Stimulated activated CD4-positive, alpha-beta T cell treated with anti-CD3 and anti-CD28 coated beads, TNF-alpha, amount 100 ng/mL, for 1 hour (primary cell): Measurements from ENCODE around the gene ARHGEF37.
"Not testable (repeated sequence)": the region's sequence is repeated elsewhere in the genome, so short reads cannot be mapped to it uniquely, and the experiment has no call there.

Experiments
- DNase-seq, 3 donors: peaks; one replicate each; pipeline ENCODE4 v3.0.0-alpha.2; 2020; ENCODE audit warnings: low read depth in 3 of 3, low spot score in 1 of 3

Gene ARHGEF37

DNA sequence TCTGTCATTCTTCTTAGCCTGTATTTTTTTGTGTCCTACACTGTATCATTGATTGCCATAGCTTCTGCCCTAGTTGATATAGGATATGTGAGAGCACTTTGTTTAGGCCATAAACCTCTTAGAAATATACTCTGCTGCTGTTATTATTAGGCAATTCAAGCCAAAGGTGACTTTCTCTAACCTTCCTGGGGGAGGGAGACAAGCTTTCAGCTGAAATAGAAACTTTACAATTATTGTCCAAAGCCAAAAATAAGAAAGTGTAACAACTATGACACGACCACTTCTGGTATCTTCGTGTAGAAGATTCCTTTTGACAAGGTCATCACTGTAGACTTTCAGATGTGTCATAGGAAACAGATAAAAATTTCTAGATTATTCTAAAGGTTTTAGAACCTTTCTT is 17.8 kb upstream of the ARHGEF37 start:
- DNase-seq = no peak

DNA sequence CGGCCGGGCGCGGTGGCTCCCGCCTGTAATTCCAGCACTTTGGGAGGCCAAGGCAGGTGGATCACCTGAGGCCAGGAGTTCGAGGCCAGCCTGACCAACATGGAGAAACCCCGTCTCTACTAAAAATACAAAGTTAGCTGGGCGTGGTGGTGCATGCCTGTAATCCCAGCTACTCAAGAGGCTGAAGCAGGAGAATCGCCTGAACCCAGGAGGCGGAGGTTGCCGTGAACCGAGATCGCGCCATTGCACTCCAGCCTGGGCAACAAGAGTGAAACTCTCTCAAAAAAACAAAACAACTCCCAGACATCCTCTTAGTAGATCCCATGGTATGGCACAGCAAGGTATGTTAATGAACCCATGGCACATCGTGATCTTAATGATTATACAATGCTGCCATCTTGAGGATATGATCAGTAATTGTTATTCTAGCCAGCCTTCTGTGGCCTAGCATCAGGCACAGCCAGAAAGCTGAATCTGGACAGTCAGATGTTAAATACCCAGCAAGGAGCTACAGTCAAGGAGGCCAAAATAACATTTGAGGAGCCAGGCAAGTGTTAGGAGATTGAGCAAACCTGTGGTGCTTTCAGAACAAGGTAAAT is 16.7 kb upstream of the ARHGEF37 start:
- not testable (repeated sequence) for DNase-seq

DNA sequence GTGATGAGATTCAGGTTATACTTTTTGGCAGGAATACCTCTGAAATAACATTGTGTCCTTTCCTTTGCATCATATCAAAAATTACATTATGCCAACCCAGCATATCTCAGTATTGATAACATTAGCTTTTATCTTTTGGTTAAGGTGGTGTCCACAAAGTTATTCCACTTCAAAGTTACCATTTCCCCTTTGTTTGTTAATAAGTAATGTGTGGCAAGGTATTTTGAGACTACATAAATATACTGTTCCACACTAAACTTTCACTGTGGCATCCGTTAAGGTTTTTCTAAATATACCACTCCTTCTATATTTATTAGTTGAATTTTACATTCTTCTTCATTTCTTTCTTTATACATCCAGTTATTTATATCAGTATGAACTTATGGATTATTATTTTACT is 14.1 kb upstream of the ARHGEF37 start:
- no peak for DNase-seq

DNA sequence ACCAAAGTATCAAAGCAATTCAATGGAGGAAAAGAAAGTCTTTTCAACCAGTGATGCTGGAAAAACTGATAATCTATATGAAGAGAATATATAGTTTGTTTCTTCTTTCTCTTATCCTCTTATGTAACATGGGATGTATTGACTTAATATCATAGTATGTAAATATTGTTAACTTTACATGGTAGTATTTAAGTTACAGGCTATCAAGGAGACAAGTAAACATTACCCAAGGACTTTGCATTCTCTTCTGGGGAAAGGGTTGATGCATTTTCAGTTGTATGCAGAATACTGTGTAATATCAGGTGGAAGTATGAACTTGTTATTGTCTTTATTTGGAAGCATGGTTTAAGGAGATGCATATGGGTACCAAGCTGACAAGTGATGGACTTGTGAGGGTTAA is 9.1 kb upstream of the ARHGEF37 start:
- no peak for DNase-seq

DNA sequence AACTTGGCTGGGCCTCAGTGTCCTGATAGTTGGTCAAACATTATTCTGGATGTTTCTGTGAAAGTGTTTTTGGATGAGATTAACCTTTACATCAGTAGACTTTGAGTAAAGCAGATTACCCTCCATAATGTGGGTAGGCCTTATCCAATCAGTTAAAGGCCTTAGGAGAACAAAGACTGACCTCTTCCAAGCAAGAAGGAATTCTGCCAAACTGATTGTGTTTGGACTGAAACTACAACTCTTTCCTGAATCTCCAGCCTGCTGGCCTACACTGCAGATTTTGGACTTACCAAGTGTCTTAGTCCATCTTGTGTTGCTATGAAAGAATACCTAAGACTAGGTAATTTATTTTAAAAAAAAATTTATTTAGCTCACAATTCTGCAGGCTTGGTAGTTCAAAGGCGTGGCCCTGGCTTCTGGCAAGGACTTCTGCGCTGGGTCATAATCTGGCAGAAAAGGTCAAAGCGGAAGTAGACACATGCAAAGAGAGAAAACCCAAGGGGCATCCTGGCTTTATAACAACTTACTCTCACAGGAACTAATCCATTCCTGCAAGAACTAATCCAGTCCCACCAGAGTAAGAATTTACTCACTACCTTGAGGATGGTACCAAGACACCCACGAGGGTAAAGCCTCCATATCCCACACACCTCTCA is 8.6 kb upstream of the ARHGEF37 start:
- no peak for DNase-seq

DNA sequence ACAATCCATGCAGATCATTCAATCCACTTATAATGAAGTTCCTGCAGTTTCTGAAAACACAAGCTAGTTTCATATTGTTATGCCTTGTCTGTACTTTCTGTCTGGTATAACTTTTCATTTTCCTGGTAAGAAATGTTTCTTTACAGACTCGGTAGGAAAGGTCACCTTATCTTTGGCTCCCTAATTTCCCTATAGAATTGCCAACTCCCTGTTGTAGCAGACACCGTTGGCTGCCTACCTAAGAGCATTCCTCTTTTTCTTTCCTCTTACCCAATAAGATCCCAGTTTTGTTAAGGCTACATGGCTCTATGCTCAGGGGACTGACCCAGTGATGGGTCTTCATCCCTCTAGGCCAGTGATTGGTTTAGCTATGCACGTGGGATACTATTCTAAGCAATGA is 6.2 kb upstream of the ARHGEF37 start:
- DNase-seq = no peak

DNA sequence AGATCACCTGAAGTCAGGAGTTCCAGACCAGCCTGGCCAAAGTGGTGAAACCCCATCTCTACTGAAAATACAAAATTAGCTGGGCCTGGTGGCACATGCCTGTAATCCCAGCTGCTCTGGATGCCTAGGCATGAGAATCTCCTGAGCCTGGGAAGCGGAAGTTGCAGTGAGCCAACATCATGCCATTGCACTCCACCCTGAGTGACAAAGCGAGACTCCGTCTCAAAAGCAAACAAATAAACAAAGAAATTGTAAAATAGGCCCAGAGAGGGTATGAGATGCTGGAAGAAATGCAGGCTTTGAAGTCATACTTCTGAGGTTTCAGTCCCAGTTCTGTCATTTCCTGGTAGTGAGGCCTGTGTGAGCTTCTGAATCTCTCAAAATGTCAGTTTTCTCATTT is 5.3 kb upstream of the ARHGEF37 start:
- no peak for DNase-seq

DNA sequence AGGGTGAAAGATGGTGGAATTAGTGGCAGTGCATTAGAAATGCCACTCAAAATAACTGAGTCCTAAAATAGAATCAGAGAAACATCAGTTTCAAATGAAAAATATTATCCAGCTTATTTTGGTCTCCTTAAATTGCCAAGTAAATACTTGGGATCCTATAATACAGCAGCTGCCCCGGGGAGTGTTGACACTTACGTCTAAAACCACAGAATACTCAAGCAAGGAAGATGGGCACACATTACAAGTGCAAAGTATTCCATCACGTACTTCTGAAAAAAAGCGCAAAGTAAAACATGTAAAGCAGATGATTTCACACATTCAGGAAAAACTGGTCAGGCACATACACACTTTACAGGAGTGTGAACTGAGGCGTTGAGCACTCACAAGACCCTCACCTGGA is 2.4 kb upstream of the ARHGEF37 start:
- DNase-seq = no peak

DNA sequence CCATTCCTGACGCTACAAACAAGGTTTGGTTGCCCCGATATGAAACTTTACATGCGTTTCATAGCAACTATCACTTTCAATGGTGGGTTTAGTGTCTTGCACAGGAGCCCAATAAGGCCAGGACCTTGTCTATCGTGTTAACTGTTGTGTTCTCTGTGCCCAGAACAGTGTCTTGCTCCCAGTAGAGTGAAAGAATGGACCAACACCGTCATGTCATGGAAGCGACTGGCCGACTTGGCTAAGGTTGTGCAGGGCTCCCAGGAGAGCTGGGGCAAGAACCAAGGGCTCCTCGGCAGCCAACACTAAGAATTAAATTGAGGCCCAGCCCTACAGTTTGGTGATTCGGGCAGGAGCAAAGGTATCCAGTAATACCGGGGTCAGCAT is 498 bp upstream of the ARHGEF37 start:
- no peak for DNase-seq

DNA sequence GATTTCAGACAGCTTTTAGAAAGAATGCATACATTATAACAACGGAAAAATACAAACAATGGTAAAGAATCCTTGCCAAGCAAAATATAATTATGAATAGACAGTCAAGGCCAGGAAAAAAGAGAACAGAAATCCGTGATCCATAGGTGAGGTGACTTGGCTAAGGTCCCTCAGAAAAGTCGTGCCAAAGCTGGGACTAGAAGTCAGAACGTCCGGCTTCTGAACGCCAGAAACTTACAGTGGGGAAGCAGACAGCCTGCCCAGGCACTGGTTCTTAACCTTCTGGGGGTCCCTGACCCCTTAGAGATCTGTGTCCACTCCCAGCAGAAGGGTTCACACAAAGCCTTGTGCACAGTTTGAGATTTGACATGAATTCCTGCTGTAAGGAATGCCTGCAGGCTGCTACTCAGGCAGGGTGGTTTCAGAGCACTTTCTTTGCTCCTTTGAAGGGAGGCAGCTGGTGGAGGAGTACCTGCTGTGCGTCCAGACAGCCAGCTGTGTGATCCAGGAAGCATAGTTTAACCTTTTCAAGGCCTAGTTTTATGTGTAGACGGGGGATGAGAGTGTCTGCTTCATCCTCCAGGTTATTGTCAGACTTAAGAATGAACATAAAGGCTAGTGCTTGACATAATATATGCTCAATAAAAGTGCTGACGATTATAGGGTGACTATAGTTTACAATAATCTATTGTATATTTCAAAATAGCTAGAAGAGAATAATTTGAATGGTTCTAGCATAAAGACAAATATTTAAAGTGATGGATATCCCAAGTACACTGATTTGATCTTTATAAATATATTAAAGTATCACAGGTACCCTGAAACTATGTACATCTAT is 852 bp downstream of the ARHGEF37 start:
- DNase-seq = no peak

DNA sequence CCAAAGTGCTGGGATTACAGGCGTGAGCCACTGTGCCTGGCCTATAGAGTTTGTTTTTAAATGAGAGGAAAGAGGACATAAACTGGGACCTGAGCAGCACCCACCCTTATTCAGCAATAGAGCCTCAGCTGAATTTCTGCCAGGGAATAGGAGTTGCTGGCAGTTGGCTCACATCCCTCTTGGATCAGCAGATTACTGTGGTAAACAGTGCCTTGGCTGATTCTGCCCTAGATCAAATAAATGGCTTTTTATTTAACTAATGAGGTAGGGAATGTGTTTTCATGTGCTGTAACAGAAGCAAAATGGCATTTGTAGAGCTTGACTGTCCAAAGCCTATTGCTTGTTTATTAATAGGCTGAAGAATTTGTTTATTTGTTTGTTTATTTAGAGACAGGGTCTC is 2.1 kb downstream of the ARHGEF37 start:
- DNase-seq = no peak

DNA sequence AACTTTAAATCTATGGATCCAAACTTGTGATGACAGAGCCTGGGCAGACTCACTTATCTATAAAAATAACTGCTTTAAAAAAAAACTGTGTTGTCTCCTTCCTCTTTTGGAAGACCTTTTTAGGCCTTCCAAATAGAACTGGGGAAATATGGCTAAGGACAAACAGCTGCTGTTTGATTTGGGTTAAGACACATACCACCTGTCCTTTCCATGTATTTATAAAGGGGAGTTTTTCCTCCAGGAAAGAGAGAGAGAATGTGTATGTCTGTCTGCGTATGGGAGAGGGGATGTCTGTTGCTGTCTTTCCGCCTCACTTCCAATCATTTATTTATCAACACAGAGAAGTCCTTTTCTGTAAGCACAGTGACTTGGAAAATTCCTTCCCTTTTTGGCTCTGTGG is 2.8 kb downstream of the ARHGEF37 start:
- no peak for DNase-seq

DNA sequence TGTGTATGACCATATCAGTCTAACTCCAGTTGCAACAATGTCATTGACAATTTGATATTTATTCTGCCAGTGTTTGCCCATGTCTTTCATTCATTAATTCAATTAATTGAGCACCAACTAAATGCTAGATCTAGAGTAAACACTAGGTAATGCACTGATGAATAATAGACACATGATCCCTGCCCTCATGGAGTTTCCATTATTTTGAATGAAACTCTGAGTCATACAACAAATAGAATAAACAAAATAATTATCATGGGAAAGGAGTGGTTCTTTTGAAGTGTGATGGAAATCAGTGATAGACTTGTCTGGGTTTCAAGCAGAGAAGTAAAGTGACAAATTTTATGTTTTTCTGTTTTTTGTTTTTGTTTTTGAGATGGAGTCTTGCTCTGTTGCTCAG is 4.6 kb downstream of the ARHGEF37 start:
- DNase-seq = no peak

DNA sequence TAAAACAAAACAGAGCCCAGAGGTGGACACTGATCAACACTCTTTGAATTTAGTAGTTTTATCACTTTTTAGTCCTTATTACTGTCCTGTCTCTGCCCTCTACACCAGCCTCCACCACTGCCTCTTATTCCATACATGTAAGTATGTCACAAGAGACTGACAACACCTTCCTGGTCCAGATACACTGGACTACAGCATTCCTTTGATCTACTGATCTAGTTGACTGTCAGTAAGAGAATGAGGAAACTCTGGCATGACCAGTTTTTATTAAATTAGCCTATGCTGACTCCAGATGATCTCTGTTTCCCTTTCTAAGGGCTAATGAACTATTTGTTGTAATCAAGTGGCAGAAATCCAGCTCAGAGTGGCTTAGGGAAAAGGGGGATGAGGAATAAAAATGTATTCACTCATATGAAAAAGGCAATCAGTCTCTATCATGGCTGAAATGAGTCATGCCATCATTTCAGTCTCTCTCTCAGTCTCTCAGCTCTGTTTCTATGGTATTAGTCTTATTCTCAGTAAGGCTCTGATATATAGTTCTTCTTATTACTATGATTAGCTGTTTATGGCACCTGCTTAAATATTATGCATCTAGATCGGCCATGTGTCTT is 5.5 kb downstream of the ARHGEF37 start:
- DNase-seq = no peak

DNA sequence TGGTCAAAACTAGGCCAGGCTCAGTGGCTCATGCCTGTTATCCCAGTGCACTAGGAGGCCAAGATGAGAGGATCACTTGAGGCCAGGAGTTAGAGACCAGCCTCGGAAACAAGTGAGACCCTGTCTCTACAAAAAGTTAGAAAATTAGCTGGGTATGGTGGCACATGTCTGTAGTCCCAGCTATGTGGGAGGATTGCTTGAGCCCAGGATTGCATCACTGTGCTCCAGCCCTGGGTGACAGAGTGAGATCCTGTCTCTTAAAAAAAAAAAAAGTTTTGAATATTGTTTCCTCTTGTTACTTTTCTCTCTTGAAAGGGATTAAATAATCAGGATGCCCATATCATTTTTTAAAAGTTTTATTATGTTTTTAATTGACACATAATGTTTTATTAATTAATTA is 7.6 kb downstream of the ARHGEF37 start:
- DNase-seq = no peak

DNA sequence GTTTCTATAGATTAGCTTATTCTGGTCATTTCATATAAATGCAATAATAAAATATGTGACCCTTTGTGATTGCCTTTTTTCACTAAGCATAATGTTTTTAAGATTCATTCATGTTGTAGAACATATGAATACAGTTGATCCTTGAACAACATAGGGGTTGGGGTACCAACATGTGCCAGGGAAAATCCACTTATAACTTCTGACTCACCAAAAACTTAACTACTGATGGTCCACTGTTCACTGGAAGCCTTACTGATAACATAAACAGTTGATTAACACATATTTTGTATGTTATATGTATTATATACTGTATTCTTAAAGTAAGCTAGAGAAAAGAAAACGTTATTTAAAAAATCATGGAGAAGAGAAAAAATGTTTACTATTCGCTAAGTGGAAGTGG is 12.1 kb downstream of the ARHGEF37 start:
- DNase-seq = no peak

DNA sequence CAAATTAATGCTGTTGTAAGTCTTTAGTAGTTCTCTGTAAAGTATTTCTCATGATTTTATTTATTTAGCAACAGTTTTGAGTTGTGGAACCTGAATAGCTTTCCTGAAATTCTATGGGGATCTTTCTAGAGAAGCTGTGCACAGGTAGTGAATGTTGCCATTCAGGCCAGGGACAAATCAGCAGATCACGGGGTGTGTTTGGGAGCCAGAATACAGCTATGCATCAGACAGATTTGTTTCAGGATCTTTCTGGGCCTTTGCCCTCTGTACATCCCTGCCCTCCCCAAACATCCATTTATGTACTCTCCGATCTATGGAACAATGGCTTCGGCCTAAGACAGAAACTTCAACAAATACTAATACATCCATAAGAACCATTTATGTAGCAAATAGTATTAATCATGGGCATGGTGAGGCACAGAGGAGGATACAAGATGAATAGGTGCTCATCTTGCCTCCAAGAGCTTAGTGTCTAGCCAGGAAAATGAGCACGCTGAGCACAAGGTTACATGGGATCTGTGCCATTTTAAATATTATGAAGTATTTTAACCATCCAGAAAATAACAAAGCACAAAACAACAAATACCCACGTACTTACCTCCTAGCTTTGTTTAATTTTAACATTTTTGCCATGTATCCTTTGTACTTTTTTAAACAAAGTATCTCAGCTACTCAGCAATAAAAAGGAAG is 13.1 kb downstream of the ARHGEF37 start:
- DNase-seq = no peak

DNA sequence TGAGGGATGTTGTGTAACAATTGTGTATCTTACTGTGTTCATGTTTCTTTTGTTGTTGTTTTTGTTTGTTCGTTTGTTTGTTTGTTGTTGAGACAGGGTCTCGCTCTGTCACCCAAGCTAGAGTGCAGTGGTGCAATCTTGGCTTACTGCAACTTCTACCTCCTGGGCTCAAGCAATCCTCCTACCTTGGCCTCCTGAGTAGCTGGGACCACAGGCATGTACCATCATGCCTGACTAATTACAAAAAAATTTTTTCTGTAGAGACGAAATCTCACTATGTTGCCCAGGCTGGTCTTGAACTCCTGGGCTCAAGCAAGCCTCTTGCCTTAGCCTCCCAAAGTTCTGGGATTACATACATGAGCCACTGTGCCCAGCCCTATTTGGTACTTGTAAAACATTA is 13.8 kb downstream of the ARHGEF37 start:
- DNase-seq = not testable (repeated sequence)

DNA sequence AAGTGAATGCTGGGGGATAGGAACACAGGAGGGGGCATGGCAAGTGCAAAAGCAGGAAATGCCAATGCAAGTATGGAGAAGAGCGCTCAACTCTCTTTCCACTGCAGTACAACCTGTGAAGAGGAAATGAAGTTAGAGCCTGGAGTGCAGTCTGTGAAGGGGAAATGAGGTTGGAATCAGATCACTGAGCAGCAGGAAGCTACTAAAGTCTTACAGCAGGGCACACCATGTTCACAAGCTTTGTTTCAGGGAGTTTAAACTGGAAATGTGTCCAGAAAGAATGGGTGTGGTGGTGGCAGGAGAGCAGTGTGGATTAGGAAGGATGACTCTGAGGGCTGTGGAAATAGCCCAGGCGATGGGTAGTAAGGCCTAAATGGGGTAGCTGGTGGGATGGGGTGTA is 15.4 kb downstream of the ARHGEF37 start:
- DNase-seq = no peak

DNA sequence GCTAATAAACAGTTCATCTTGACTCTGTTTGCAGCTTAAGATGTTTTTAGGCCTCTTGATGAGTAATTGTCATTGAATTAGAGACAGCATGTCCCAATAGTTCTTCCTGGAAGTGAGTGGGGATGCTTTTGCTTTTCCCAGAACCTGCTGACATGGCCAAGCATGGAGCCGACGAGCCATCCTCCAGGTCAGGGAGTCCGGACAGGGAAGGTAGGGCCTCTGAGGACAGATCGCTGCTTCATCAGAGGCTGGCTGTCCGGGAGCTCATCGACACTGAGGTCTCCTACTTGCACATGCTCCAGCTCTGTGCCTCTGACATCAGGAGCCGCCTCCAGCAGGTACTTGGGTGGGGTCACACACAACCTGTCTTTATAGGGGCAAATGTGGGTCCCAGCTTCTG is 16.3 kb downstream of the ARHGEF37 start:
- DNase-seq = no peak

DNA sequence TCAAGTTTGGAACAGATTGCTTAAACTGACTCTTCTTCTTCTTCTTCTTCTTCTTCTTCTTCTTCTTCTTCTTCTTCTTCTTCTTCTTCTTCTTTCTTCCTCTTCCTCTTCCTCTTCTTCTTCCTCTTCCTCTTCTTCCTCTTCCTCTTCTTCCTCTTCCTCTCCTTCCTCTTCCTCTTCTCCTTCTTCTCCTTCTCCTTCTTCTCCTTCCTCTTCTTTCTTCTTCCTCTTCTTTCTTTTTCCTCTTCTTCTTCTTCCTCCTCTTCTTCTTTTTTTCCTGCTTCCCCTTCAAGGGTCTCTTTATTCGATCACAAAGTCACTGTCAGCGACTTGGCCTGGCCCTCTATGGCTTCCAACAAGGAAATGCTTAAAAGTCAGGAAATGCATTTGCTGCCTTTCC is 16.9 kb downstream of the ARHGEF37 start:
- DNase-seq = not testable (repeated sequence)
